ENCODE data around the gene ISYNA1.
A peak's percentile ranks its signal among the peaks of the same experiment; 100 is the strongest.

ISYNA1 gene

DNA sequence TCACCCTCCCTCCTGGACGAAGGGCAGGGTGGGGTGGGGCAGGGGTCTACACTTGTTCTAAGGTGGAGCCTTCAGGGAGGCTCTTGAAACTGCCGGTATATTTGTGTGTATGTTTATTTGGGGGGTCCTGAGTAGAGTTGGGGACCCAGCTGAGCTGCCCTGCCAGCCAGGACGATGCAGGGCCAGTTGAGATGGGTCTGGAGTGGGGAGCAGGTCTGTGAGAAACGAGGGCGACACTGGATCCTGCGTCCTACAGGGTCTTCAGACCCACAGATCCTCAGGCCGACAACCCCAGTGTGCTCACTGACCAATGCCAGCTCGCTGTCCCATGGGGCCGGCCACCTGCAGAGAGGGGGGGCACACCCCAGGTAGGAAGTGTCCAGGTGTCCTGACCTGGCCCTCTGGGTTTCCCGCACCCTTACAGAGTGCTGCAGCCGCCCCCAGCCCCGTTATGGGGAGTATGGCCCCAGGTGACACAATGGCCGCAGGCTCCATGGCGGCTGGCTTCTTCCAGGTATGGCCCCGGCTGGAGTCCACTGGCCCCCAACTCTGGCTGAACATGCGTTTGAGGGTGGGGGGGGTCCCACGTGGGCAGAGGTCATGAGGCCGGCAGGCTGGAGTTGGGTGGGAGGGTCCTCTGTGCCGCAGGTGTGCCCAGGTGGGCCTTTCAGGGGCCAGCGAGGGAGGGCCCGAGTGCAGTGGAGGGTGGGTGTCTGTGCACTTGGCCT is 7.4 kb downstream of the ISYNA1 start:
- DNase-seq (ENCODE audit: low read depth): no peak
- H3K4me3 ChIP-seq (ENCODE audit: low read depth, low read length): no peak overlapping the region
- no peak for TF ChIP-seq CTCF (IDR thresholded peaks at IDR 0.05; ENCODE audit: low read depth, low read length, missing control alignments)

- H3K4me3 ChIP-seq (ENCODE audit: low read depth, low read length): no peak overlapping the region
- no peak for DNase-seq (ENCODE audit: low read depth)
- TF ChIP-seq CTCF (IDR thresholded peaks at IDR 0.05; ENCODE audit: low read depth, low read length, missing control alignments): no peak
Observed at GRCh38 chr19:18429717-18430416, 8.1 kb downstream of the ISYNA1 start.

DNA sequence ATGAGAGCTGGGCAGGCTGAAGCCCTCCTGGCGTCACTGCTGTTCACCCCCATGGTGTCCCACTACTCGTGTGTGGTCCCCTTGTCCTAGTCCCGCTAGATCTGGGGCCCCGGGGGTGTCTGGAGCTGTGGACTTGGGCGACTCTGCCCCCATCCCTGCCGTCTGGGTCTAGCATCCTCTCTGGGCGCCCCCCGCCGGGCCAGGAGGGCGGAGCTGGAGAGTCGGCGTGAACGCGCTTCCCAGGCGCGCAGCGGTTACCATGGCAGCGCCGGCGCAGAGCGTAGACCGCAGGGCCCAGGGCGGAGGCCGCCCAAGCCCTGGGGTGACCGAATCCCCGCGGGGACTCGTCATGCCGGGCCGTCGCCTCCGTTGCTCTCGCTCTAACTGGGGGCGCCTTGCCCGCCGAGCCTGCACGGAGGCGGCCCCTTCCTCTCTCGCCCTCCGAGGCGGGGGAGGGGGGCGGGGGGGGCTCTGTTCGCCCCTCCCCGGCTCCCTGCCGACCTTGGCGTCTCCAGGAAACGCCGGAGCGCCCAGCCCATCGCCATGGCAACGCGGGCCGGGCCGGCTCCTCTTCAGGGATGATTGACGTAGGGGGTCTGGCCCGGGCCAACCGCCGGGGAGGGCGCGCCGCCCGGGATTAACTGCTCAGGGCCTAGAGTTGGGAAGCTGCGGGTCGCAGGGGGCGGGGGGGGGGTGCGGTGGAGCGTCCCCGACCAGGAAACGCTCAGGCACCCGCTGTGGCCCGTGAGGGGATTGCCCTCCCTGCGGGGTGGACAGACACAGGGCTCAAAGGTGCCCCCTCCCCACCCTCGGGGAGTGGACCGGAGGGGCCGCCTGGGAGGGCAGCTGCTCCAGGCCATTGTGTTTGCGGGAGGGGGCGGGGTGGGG is 8.9 kb downstream of the ISYNA1 start:
- no peak for DNase-seq (ENCODE audit: low read depth)
- H3K4me3 ChIP-seq (ENCODE audit: low read depth, low read length): peak overlapping the region; percentile 28
- no peak for TF ChIP-seq CTCF (IDR thresholded peaks at IDR 0.05; ENCODE audit: low read depth, low read length, missing control alignments)

DNA sequence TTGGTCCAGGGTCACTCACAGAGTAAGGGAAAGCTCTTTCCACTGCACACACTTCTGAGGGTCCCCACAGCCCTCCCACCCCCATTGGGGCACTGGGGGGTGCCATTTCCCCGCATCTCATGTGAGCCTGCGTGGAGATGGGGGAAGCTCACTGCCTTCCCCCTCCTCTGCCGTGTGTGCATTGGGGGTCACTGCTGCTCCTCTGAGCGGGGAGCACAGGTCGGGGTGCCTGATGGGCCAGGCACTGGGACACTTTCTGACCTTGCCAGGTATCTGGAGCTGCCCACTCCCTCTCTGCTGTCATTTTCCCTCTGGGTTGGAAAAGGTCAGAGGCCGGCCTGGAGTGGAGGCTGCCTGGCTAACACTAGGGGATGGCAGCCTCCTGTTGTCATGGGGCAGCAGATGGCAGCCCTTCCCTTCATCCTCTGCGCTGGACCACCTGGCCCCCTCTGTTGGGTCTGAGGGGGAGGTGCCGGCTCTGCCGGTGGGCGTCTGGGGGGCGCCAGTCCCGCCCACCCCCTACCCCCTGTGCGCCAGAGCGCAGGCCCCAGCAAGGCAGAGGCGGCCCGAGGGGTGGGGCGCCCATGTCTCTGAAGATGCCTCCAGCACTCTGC is 9.7 kb downstream of the ISYNA1 start:
- H3K4me3 ChIP-seq (ENCODE audit: low read depth, low read length): no peak overlapping the region
- no peak for DNase-seq (ENCODE audit: low read depth)
- TF ChIP-seq CTCF (IDR thresholded peaks at IDR 0.05; ENCODE audit: low read depth, low read length, missing control alignments): no peak

GRCh38 chr19:18427743-18428113 is 10.2 kb downstream of the ISYNA1 start:
- DNase-seq (ENCODE audit: low read depth): no peak
- H3K4me3 ChIP-seq (ENCODE audit: low read depth, low read length): no peak overlapping the region
- TF ChIP-seq CTCF (IDR thresholded peaks at IDR 0.05; ENCODE audit: low read depth, low read length, missing control alignments): no peak

DNA sequence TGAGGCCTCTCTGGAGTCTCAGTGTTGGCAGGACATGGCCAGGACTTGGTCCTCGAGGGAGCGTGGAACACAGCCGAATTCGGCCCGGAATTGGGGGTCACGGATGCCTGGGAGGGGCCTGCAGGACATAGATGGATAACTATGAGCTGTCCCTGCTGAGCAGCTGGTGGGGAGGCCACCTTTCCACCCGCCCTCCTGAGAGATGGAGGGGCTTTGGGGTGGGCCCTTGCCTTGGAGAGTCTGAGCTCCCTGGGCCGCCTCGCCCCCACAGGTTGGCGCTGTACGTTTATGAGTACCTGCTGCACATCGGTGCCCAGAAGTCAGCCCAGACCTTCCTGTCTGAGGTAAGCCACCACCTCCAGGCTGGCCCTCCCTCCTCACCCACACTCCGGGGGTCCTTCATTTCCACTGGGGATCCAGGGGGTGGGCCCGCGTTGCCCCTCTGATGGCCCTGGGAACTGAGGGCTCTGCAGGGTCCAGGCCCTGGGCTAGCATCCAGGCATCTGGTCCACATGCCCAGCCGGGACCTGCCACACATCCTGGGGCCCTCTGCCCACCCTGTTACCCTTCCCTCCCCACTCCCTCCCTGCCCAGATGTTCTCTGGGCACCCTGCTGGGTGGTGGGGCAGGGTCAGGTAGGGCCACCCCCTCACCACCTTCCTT is 10.7 kb downstream of the ISYNA1 start:
- no peak for DNase-seq (ENCODE audit: low read depth)
- H3K4me3 ChIP-seq (ENCODE audit: low read depth, low read length): no peak overlapping the region
- TF ChIP-seq CTCF (IDR thresholded peaks at IDR 0.05; ENCODE audit: low read depth, low read length, missing control alignments): no peak

Data from GM12864 (cell line).